T-helper 2 cell treated with Interferon-gamma antibody and Interleukin-4, amounts not matched to agents 5 μg/mL and 100 μg/mL, for 36 hours (primary cell): ENCODE results near the gene TCF19.

Experiments
- DNase-seq: peaks from one replicate; pipeline ENCODE4 v3.0.0; 2021; ENCODE audit warnings: low spot score
- H3K27ac Mint-ChIP-seq: one replicate; pipeline ENCODE4 v1.8.0; 2021; ENCODE audit warnings: mild to moderate bottlenecking, mixed read lengths
- H3K27me3 Mint-ChIP-seq: one replicate; pipeline ENCODE4 v1.8.0; 2021; ENCODE audit warnings: low read depth, mixed read lengths
- H3K36me3 Mint-ChIP-seq: one replicate; pipeline ENCODE4 v1.8.0; 2021; ENCODE audit warnings: low read depth, mixed read lengths
- H3K4me1 Mint-ChIP-seq: one replicate; pipeline ENCODE4 v1.8.0; 2021; ENCODE audit warnings: low read depth, mixed read lengths
- H3K4me3 Mint-ChIP-seq: one replicate; pipeline ENCODE4 v1.8.0; 2022; ENCODE audit warnings: mild to moderate bottlenecking, moderate library complexity, mixed read lengths
- H3K9me3 Mint-ChIP-seq: one replicate; pipeline ENCODE4 v1.8.0; 2021; ENCODE audit warnings: mixed read lengths

Gene TCF19

DNA sequence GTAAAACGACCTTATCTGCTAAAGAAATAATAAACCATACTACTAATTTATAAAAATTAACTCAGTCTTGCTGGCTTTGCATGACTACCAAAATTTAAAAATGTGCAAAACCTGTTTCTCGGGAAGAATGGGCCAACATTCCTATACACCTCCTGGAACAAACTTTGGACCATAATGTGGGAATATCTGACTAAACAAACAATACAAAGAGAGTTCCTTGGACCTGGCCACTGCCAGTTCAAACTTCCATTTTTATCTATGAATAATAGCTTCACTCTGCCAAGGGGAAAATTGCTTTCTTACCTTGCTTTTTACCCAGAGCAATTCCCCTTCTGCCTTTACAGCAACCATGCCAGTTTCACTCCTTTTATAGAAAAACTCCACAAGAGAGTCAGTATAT lies 50.7 kb downstream of the TCF19 start:
- Mint-ChIP-seq H3K27me3 (no peaks in the 10 kb centered on the region), H3K4me3 (no peak overlapping the region), H3K9me3 (no peaks in the 10 kb centered on the region), H3K36me3 (peaks cover 4% of the 10 kb centered on the region), H3K4me1 (peaks cover 9% of the 10 kb centered on the region), H3K27ac (no peak overlapping the region)
- DNase-seq = no peak

DNA sequence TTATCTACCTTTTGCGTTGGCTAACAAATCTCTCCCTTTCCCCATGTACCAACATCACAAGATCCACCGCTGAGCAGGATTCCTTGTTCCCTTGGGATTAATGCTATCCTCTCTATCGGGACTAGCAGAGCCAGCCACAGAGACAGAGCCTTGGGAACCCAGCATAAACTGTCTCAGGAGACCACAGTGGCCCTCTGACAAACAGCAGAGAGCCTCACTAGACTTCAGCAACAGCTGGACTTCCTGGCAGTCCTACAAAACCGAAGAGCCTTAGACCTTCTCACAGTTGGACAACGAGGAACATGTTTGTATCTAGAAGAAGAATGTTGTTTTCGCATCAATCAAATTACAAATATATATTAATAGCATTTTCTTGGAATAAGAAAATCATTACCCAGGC lies 51.7 kb downstream of the TCF19 start:
- no peaks in the 10 kb centered on the region for H3K27me3 Mint-ChIP-seq
- no peak overlapping the region for H3K4me3 Mint-ChIP-seq
- H3K36me3 Mint-ChIP-seq = peaks cover 4% of the 10 kb centered on the region
- H3K4me1 Mint-ChIP-seq = peaks cover 5% of the 10 kb centered on the region
- H3K27ac Mint-ChIP-seq = no peak overlapping the region
- H3K9me3 Mint-ChIP-seq = peaks cover 3% of the 10 kb centered on the region
- DNase-seq = no peak

DNA sequence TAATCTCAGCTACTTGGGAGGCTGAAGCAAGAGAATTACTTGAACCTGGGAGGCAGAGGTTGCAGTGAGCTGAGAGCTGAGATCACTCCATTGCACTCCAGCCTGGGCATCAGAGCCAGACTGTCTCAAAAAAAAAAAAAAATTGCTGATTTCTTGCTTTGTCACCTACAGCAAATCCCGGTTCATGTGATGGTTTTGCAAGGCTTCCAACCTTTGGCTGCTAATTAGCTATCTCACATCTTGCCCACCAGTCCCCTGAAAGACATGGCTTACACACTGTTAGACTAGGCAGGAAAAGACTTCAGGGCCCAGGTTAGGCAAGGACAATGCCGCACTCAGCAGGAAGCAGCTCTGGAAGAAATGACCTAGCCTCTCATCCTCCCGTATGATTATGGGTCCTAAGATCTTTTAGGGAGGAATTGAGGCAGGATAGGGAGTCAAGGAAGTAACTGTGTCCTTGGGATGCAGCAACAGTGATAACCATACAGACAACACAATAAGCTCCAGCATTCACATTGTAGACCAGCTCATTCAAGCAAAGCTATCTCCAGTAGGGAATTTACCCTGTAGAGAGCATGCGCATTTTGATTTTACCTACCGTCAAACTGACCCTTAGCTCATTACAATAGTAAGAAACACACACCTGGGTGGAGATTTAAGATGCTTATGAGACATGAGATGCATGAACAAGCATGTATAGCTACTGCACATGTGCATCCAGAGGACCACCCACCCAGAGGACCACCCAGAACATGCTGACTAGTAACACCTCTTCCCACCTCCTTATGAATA lies 52.5 kb downstream of the TCF19 start:
- Mint-ChIP-seq H3K36me3 (peaks cover 1% of the 10 kb centered on the region), H3K4me3 (no peak overlapping the region), H3K27me3 (no peaks in the 10 kb centered on the region), H3K4me1 (peaks cover under 1% of the 10 kb centered on the region), H3K27ac (no peak overlapping the region), H3K9me3 (peaks cover 6% of the 10 kb centered on the region)
- DNase-seq = no peak
